EH (cell line): ENCODE results near the gene PARP4.
A peak's percentile ranks its signal among the peaks of the same experiment; 100 is the strongest.
"Not testable (repeated sequence)": the region's sequence is repeated elsewhere in the genome, so short reads cannot be mapped to it uniquely, and the experiment has no call there.

Experiments
- DNase-seq: peaks from one replicate; pipeline ENCODE4 v3.0.0-alpha.2; 2015; ENCODE audit warnings: low read depth

PARP4 gene

GRCh38 chr13:24450530-24450929, 62.0 kb downstream of the PARP4 start:
- DNase-seq, result peak; percentile 73

GRCh38 chr13:24444851-24445250, 67.7 kb downstream of the PARP4 start:
- DNase-seq, result not testable (repeated sequence)

- no peak for DNase-seq
Observed at GRCh38 chr13:24443366-24443765, 69.2 kb downstream of the PARP4 start.

GRCh38 chr13:24426045-24426444, 86.5 kb downstream of the PARP4 start:
- not testable (repeated sequence) for DNase-seq

GRCh38 chr13:24419668-24420067, 92.9 kb downstream of the PARP4 start:
- DNase-seq, result peak; percentile 20

GRCh38 chr13:24407844-24408243, 104.7 kb downstream of the PARP4 start:
- DNase-seq, result no peak

GRCh38 chr13:24406524-24406923, 106.1 kb downstream of the PARP4 start:
- no peak for DNase-seq

- no peak for DNase-seq
Observed at GRCh38 chr13:24396821-24397220, 115.8 kb downstream of the PARP4 start.

GRCh38 chr13:24392972-24393371, 119.6 kb downstream of the PARP4 start:
- no peak for DNase-seq

- not testable (repeated sequence) for DNase-seq
Observed at GRCh38 chr13:24391771-24392683, 120.6 kb downstream of the PARP4 start.

GRCh38 chr13:24390795-24391194, 121.8 kb downstream of the PARP4 start:
- not testable (repeated sequence) for DNase-seq

GRCh38 chr13:24389506-24389905, 123.1 kb downstream of the PARP4 start:
- no peak for DNase-seq

GRCh38 chr13:24388743-24389142, 123.8 kb downstream of the PARP4 start:
- DNase-seq, result not testable (repeated sequence)

GRCh38 chr13:24386816-24387708, 125.5 kb downstream of the PARP4 start:
- no peak for DNase-seq

- no peak for DNase-seq
Observed at GRCh38 chr13:24385902-24386301, 126.7 kb downstream of the PARP4 start.

GRCh38 chr13:24384946-24385345, 127.6 kb downstream of the PARP4 start:
- not testable (repeated sequence) for DNase-seq

- DNase-seq, result not testable (repeated sequence)
Observed at GRCh38 chr13:24384091-24384490, 128.5 kb downstream of the PARP4 start.

- DNase-seq, result peak; percentile 56
Observed at GRCh38 chr13:24381541-24382265, 130.9 kb downstream of the PARP4 start.

GRCh38 chr13:24380881-24381280, 131.7 kb downstream of the PARP4 start:
- not testable (repeated sequence) for DNase-seq

- DNase-seq, result not testable (repeated sequence)
Observed at GRCh38 chr13:24380227-24380626, 132.4 kb downstream of the PARP4 start.

- not testable (repeated sequence) for DNase-seq
Observed at GRCh38 chr13:24371273-24371672, 141.3 kb downstream of the PARP4 start.
